HCT116 (cell line): ENCODE measurements around the gene PEBP1. TPM values are rescaled to one million over a fixed set of nuclear protein-coding genes. Genes with fewer than 3 reads are reported as not detected.

Experiments
- ATAC-seq: fragments of 200-7000 bp; cut with Tn5 transposase; 2 replicates; pipeline ENCODE4 v1.9.1; 2020; ENCODE audit warnings: mild to moderate bottlenecking, moderate library complexity
- BruUV-seq: library from RNA; stranded (reverse); fragments of 400-500 nt; replicated peaks from 2 replicates; lab custom pipeline; 2021; lab: Mats Ljungman, UMichigan
- CTCF ChIA-PET: fragments of 300-600 bp; sonication (Branson Sonifier 250); formaldehyde crosslinking; loops from one replicate; lab custom pipeline; 2021; ENCODE audit warnings: antibody characterized with exemption; lab: Charles Lee
- POLR2A ChIA-PET: fragments of 300-600, 350-600 bp; sonication (Branson Sonifier 250); formaldehyde crosslinking; loops from one replicate; lab custom pipeline; 2021; ENCODE audit warnings: antibody characterized with exemption; lab: Charles Lee
- RAD21 ChIA-PET, 2 experiments: fragments of 300-600 bp; sonication (Branson Sonifier 250); formaldehyde crosslinking; loops; one replicate each; lab custom pipeline; 2023; ENCODE audit warnings: low total read pairs in 2 of 2; ENCODE audit not compliant: uncharacterized antibody in 2 of 2, unreplicated experiment in 2 of 2, low non-redundant PET in 1 of 2; lab: Charles Lee
- DNase-seq: peaks from one replicate; pipeline ENCODE4 v3.0.0-alpha.2; 2010; ENCODE audit warnings: low read depth, low spot score
- H2AFZ ChIP-seq: fragments of 200-600 bp; shearing (Covaris generic), sonication (generic); 2 replicates; pipeline ENCODE4 v1.6.1; 2017; ENCODE audit warnings: low read depth, mixed run types, mixed read lengths, antibody characterized with exemption, low read length; ENCODE audit not compliant: poor library complexity, severe bottlenecking
- H3K27ac ChIP-seq: 2 replicates; pipeline ENCODE4 v1.5.1; 2012; ENCODE audit warnings: low read depth, low read length
- H3K27me3 ChIP-seq: fragments of 200-600 bp; sonication (generic); 2 replicates; pipeline ENCODE4 v1.6.1; 2016; ENCODE audit warnings: mixed run types, low read length, mixed read lengths; ENCODE audit not compliant: insufficient read depth
- H3K36me3 ChIP-seq, 2 experiments: fragments of 200-500 bp in 1 of 2; fragments of 200-600 bp in 1 of 2; sonication (Bioruptor generic) in 1 of 2; sonication (generic) in 1 of 2; 2 replicates each; pipeline versions ENCODE4 v1.5.1 to v1.6.1; 2014 to 2016; ENCODE audit warnings: low read length in 2 of 2, inconsistent platforms in 1 of 2, mixed read lengths in 1 of 2, mixed run types in 1 of 2; ENCODE audit not compliant: insufficient read depth in 2 of 2, control insufficient read depth in 1 of 2
- H3K4me1 ChIP-seq, 2 experiments: fragments of 200-600 bp in 1 of 2; sonication (generic) in 1 of 2; 2 replicates each; pipeline versions ENCODE4 v1.5.1 to v1.6.1; 2012 to 2017; ENCODE audit warnings: low read length in 2 of 2, inconsistent platforms in 1 of 2, mild to moderate bottlenecking in 1 of 2, mixed read lengths in 1 of 2, mixed run types in 1 of 2, moderate library complexity in 1 of 2; ENCODE audit not compliant: insufficient read depth in 2 of 2, control insufficient read depth in 1 of 2
- H3K4me2 ChIP-seq: fragments of 200-600 bp; sonication (generic); 2 replicates; pipeline ENCODE4 v1.6.1; 2017; ENCODE audit warnings: mixed run types, low read length, mixed read lengths
- H3K4me3 ChIP-seq, 2 experiments: fragments of 200-600 bp in 1 of 2; sonication (generic) in 1 of 2; replicated peaks in 1 of 2; 2 replicates each; pipeline ENCODE4 v1.5.1; 2011 to 2016; ENCODE audit warnings: low read length in 2 of 2, control low read depth in 1 of 2, low read depth in 1 of 2, mild to moderate bottlenecking in 1 of 2, mixed read lengths in 1 of 2, mixed run types in 1 of 2
- H3K79me2 ChIP-seq: fragments of 200-600 bp; sonication (generic); 2 replicates; pipeline ENCODE4 v1.6.1; 2017; ENCODE audit warnings: mild to moderate bottlenecking, mixed run types, low read length, moderate library complexity, mixed read lengths; ENCODE audit not compliant: insufficient read depth
- H3K9ac ChIP-seq: fragments of 200-600 bp; sonication (generic); 2 replicates; pipeline ENCODE4 v1.6.1; 2016; ENCODE audit warnings: low read length, mixed read lengths
- H3K9me2 ChIP-seq: fragments of 200-600 bp; sonication (generic), shearing (Covaris generic); 2 replicates; pipeline ENCODE4 v1.6.1; 2017; ENCODE audit warnings: mixed run types, mild to moderate bottlenecking, moderate library complexity; ENCODE audit not compliant: insufficient read depth
- H3K9me3 ChIP-seq, 2 experiments: fragments of 200-500 bp in 1 of 2; fragments of 200-600 bp in 1 of 2; sonication (Bioruptor generic) in 1 of 2; sonication (generic) in 1 of 2; 2 replicates each; pipeline ENCODE4 v1.6.1; 2014 to 2017; ENCODE audit warnings: low read length in 2 of 2, mixed read lengths in 2 of 2, inconsistent platforms in 1 of 2, low read depth in 1 of 2, mild to moderate bottlenecking in 1 of 2, mixed run types in 1 of 2, moderate library complexity in 1 of 2; ENCODE audit not compliant: control insufficient read depth in 1 of 2, insufficient read depth in 1 of 2
- H4K20me1 ChIP-seq: fragments of 200-600 bp; sonication (generic), shearing (Covaris generic); 2 replicates; pipeline ENCODE4 v1.6.1; 2017; ENCODE audit warnings: mixed run types, mild to moderate bottlenecking, moderate library complexity; ENCODE audit not compliant: insufficient read depth
- CEBPB ChIP-seq: IDR thresholded peaks from 2 replicates; pipeline ENCODE4 v1.6.1; 2012; ENCODE audit warnings: low read depth
- EGR1 ChIP-seq: IDR thresholded peaks from 2 replicates; pipeline ENCODE4 v1.6.1; 2012; ENCODE audit warnings: low read depth
- EZH2 ChIP-seq: fragments of 200-600 bp; sonication (generic); IDR thresholded peaks from 2 replicates; pipeline ENCODE4 v1.6.1; 2017; ENCODE audit warnings: antibody characterized with exemption, mixed run types
- EZH2phosphoT487 ChIP-seq: fragments of 200-600 bp; IDR thresholded peaks from 2 replicates; pipeline ENCODE4 v1.6.1; 2018; ENCODE audit warnings: antibody characterized with exemption, borderline replicate concordance
- FOSL1 ChIP-seq: IDR thresholded peaks from 2 replicates; pipeline ENCODE4 v1.6.1; 2012; ENCODE audit warnings: low read depth
- JUND ChIP-seq: IDR thresholded peaks from 2 replicates; pipeline ENCODE4 v1.6.1; 2012
- POLR2A ChIP-seq: IDR thresholded peaks from 2 replicates; pipeline ENCODE4 v1.7.0; 2011; ENCODE audit warnings: borderline replicate concordance; ENCODE audit not compliant: insufficient read depth, insufficient read length; ENCODE audit errors: extremely low read depth
- POLR2AphosphoS5 ChIP-seq: IDR thresholded peaks from 2 replicates; pipeline ENCODE4 v1.6.1; 2011; ENCODE audit warnings: mild to moderate bottlenecking, low read depth, low read length, moderate library complexity
- SIN3A ChIP-seq: IDR thresholded peaks from 2 replicates; pipeline ENCODE4 v1.6.1; 2012; ENCODE audit warnings: low read depth
- SP1 ChIP-seq: IDR thresholded peaks from 2 replicates; pipeline ENCODE4 v1.6.1; 2012; ENCODE audit warnings: low read depth
- TCF7L2 ChIP-seq: IDR thresholded peaks from 2 replicates; pipeline ENCODE4 v1.7.0; 2011; ENCODE audit warnings: borderline replicate concordance, inconsistent platforms; ENCODE audit not compliant: insufficient read depth, insufficient read length; ENCODE audit errors: extremely low read depth
- YY1 ChIP-seq: IDR thresholded peaks from 2 replicates; pipeline ENCODE4 v1.6.1; 2011; ENCODE audit warnings: low read length, low read depth, moderate library complexity, mild to moderate bottlenecking; ENCODE audit not compliant: insufficient replicate concordance; ENCODE audit errors: extremely low read depth
- ZFX ChIP-seq: fragments of 450-650 bp; IDR thresholded peaks from 2 replicates; pipeline ENCODE4 v1.6.1; 2017
- intact Hi-C: fragments of 100-400 bp; cut with micrococcal nuclease; formaldehyde crosslinking; loops from 2 replicates; pipeline ENCODE4 v1.10.0; 2022
- total RNA-seq: library from RNA; stranded (reverse); gene quantifications from one replicate; pipeline ENCODE4 v1.2.1, GENCODE V29; 2021; ENCODE audit not compliant: unreplicated experiment
- TF ChIP-seq, protein P1 (sequence below): IDR thresholded peaks from 2 replicates; pipeline ENCODE4 v1.6.1; 2012
- TF ChIP-seq, protein P2 (sequence below): IDR thresholded peaks from 2 replicates; pipeline ENCODE4 v1.6.1; 2011; ENCODE audit warnings: mild to moderate bottlenecking, low read length, moderate library complexity; ENCODE audit not compliant: insufficient replicate concordance; ENCODE audit errors: extremely low read depth
- TF ChIP-seq, protein P3 (sequence below): IDR thresholded peaks from 2 replicates; pipeline ENCODE4 v1.6.1; 2012

PEBP1 gene
- total RNA-seq, 1 experiment from 2014 or later: 220 TPM

DNA sequence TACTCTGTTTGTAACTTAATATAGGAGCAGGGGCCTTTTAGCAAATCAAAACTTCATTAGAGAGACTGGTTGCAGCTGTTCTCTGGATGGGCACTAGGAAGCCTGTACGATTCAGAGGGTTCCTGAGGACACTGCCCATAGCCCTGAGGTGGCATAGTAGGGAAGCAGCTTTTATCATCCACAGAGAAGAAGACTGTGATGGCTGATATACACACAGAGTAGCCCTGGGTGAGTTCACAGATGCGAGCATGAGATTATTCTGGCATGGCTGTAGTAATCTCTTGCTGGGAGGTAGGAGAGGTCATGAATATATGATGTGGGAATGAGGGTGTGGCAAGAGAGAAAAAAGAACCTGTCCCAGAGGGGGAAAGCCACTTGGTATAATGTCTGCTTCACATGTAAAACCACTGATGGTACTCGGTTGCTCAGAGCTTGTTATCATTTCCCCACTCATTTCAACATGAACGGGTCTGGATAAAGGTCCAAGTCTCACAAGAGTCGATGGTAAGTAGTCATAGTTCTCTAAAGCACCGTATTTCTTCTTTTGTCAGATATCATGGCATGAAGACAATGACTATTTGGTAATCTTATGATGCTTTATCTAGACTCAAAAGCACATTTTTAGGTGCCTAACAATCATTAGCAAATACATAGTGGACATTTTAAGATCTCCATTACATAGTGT, 52.0 kb downstream of the PEBP1 start:
- ATAC-seq (no peak), DNase-seq (no peak)
- Histone ChIP-seq H3K4me1 (no peaks in the 10 kb centered on the region), H4K20me1 (no peaks in the 10 kb centered on the region), H3K36me3 (no peaks in the 10 kb centered on the region), H3K9me3 (no peaks in the 10 kb centered on the region), H2AFZ (no peak overlapping the region), H3K4me2 (no peak overlapping the region), H3K9ac (no peak overlapping the region), H3K27ac (no peak overlapping the region), H3K9me2 (no peaks in the 10 kb centered on the region), H3K4me3 (no peak overlapping the region), H3K79me2 (no peaks in the 10 kb centered on the region), H3K27me3 (no peaks in the 10 kb centered on the region)
- intact Hi-C loops: no loop called here
- CTCF ChIA-PET: interaction anchor here (1.4 kb wide), 1 partner anchor 188 kb away, joined by 4 read pairs; the partner anchor contains the start of gene SUDS3
- no TSS peak for BruUV-seq
- POLR2A ChIA-PET: no interaction called here
- RAD21 ChIA-PET: no interaction called here
- TF ChIP-seq ZFX (no peak), FOSL1 (no peak), YY1 (no peak), TCF7L2 (no peak), CEBPB (no peak), EGR1 (no peak), JUND (no peak), EZH2phosphoT487 (no peak), SP1 (no peak), SIN3A (no peak), EZH2 (no peak), POLR2AphosphoS5 (no peak), POLR2A (no peak)
- TF ChIP-seq, protein P1, sequence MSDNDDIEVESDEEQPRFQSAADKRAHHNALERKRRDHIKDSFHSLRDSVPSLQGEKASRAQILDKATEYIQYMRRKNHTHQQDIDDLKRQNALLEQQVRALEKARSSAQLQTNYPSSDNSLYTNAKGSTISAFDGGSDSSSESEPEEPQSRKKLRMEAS: no peak
- TF ChIP-seq, protein P2, sequence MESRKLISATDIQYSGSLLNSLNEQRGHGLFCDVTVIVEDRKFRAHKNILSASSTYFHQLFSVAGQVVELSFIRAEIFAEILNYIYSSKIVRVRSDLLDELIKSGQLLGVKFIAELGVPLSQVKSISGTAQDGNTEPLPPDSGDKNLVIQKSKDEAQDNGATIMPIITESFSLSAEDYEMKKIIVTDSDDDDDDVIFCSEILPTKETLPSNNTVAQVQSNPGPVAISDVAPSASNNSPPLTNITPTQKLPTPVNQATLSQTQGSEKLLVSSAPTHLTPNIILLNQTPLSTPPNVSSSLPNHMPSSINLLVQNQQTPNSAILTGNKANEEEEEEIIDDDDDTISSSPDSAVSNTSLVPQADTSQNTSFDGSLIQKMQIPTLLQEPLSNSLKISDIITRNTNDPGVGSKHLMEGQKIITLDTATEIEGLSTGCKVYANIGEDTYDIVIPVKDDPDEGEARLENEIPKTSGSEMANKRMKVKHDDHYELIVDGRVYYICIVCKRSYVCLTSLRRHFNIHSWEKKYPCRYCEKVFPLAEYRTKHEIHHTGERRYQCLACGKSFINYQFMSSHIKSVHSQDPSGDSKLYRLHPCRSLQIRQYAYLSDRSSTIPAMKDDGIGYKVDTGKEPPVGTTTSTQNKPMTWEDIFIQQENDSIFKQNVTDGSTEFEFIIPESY: no peak
- TF ChIP-seq, protein P3, sequence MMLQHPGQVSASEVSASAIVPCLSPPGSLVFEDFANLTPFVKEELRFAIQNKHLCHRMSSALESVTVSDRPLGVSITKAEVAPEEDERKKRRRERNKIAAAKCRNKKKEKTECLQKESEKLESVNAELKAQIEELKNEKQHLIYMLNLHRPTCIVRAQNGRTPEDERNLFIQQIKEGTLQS: no peak
